GM10847 (cell line): ENCODE data around the gene TRIM8.
A peak's percentile ranks its signal among the peaks of the same experiment; 100 is the strongest.

ENCODE experiments used
- POLR2A ChIP-seq: IDR thresholded peaks from 2 replicates; pipeline ENCODE4 v1.6.1; 2011; ENCODE audit not compliant: insufficient read length; ENCODE audit errors: extremely low read depth

TRIM8 gene, protein sequence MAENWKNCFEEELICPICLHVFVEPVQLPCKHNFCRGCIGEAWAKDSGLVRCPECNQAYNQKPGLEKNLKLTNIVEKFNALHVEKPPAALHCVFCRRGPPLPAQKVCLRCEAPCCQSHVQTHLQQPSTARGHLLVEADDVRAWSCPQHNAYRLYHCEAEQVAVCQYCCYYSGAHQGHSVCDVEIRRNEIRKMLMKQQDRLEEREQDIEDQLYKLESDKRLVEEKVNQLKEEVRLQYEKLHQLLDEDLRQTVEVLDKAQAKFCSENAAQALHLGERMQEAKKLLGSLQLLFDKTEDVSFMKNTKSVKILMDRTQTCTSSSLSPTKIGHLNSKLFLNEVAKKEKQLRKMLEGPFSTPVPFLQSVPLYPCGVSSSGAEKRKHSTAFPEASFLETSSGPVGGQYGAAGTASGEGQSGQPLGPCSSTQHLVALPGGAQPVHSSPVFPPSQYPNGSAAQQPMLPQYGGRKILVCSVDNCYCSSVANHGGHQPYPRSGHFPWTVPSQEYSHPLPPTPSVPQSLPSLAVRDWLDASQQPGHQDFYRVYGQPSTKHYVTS

GRCh38 chr10:102644066-102644645 is at the start of gene TRIM8:
TSS of gene TRIM8 (plus strand) at chr10:102644479. CDS start at chr10:102644618, 139 bp downstream.
- TF ChIP-seq POLR2A, result peak; percentile 36

- TF ChIP-seq POLR2A, result no peak
These were observed 49.0 kb upstream of the TRIM8 start for GRCh38 chr10:102595293-102595692.

DNA sequence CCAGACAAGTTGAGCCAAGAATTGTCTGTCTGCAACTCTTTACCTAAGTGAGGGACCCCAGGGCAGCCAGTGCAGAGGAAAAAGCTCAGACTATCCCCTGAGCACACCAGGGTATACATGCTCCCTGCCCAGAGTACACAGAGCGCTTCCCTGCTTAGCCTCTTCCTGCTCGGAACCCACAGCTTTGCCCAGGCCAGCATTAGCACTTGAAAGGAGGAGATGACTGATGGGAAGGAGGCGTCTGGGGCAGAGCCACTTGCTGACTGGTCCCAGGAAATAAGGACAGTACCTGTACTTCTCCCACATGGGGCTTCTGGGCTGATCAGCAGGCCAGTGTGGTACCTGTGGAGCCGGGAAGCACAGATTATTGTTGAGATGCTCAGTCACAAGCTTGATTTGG is 48.4 kb upstream of the TRIM8 start:
- TF ChIP-seq POLR2A, result no peak

GRCh38 chr10:102596506-102596971 is 47.7 kb upstream of the TRIM8 start:
- no peak for TF ChIP-seq POLR2A

- no peak for TF ChIP-seq POLR2A
These were observed 46.9 kb upstream of the TRIM8 start for GRCh38 chr10:102597131-102597991.

GRCh38 chr10:102598243-102598642 is 46.0 kb upstream of the TRIM8 start:
- no peak for TF ChIP-seq POLR2A

- TF ChIP-seq POLR2A, result no peak
These were observed 44.5 kb upstream of the TRIM8 start for GRCh38 chr10:102599565-102600327.

DNA sequence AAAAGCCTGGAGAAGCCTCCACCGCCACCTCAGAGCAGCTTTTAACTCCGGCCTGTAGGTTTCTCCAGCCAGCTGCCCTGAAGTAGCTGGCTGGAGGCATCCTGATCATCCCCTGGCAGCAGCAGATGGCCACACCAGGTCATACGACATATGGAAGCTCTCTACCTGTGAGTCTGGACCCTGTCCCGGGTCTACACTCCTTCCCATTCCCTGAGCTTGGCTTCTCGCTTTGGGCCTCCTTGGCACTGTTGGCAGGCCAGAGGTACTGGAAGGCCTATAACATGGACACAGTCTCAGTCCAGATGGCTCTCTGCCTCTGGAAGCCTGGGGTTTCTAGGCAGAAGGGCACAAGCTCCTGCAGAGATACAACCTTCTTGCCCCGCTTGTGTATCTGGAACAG is 43.5 kb upstream of the TRIM8 start:
- no peak for TF ChIP-seq POLR2A

GRCh38 chr10:102601639-102602038 is 42.6 kb upstream of the TRIM8 start:
- TF ChIP-seq POLR2A, result no peak

- TF ChIP-seq POLR2A, result no peak
These were observed 41.8 kb upstream of the TRIM8 start for GRCh38 chr10:102602272-102603045.

GRCh38 chr10:102603946-102604345 is 40.3 kb upstream of the TRIM8 start:
- TF ChIP-seq POLR2A, result no peak

DNA sequence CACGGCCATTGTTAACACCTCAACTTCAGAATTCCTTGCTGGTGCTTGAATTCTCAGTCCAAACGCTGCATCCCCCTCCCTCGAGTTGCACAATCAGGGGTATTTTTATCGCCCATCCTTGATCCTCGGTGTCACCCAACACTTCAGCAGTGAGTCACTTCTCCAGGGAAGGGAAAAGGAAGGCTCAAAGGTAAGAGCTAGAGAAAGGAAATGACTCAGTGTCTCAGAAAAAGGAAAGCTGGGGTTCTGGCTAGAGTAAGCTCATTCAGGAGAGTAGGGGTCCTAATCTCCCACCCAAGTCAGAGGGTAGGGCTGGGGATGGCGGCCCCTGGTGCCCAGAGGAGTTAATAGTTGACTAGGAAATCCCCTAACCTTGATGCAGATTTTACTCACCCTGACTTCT is 39.8 kb upstream of the TRIM8 start:
- TF ChIP-seq POLR2A, result no peak

DNA sequence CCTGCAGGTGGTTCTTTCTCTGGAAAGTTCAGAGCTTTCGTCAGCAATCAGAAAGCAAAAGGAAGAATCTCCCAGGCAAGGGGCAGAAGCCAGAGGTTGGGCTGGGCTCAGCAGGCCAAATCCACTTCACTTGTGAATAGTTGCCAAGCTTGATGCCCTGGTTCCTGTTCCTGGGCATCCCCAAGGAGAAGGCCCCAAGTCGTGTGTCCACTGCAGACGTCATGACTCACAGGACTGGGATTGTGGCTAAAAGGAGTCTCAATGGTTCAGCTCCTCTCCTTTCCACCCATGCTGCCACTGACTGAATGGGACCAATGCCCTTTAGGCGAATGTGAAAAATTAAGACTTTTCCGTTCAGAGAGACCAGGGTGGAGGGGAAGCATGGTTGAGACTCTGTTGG is 38.6 kb upstream of the TRIM8 start:
- no peak for TF ChIP-seq POLR2A

DNA sequence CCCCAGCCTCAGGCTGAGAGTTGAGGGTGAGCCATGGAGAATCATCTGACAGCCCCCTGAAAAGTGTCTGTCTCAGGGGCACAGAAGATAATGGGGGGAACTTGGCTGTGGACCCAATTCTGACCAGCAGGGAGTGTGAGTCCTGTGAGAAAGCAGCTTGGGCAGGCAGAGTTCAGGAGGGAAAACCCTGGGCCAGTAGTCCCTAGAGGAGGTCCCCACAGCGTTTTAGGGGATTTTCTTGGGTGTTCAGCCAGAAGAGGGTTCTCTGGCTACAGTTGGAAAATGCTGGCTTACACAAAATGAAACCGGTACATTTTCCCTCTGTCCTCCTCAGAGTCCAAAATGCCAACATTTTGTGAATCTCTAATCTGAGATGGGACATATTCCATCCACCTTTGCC is 35.8 kb upstream of the TRIM8 start:
- TF ChIP-seq POLR2A, result no peak
